ENCODE data around the gene NFAM1.

NFAM1 gene

DNA sequence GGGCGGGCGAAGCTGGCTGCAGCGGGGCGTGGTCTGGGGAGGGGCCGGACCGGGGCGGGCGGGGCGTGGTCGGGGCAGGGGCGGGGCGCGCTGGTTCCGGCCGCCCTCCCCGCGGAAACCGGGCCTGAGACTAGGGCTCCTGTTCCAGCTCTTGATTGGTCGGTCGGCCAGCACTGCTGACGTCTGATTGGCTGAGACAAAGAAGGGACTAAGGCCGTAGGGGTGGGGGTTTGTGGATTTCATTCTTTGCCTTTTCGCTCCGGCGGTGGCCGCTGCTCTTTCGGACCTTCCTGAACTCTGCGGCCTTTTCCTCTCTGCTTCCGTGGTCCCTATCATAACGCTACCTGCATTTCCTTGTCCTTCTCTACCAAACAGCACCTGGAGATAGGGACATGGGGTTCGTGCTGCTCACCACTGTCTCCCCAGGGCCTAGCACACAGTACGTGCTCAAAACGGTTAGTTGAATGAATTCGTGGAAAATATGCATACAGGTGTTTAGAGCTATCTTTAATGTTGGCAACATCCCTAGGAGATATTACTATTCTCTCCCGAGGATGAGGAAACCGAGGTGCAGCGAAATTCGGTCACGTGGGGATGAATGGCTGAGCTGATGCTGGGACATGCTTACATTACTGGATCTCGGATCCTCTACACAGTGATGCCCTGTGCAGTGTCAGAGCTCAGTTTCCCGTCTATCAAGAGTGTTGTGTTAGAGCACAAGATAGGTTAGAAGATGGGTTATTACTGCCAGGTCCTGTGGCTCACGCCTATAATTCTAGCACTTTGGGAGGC, 62.8 kb downstream of the NFAM1 start:
- no peak overlapping the region for H3K27ac ChIP-seq (ENCODE audit: insufficient read depth, low read depth, low read length, poor library complexity, severe bottlenecking)
- peaks cover 41% of the 10 kb centered on the region for H3K4me1 ChIP-seq (ENCODE audit: control insufficient read depth, insufficient read depth, low read length)
- peaks cover 34% of the 10 kb centered on the region for H3K27me3 ChIP-seq (ENCODE audit: control insufficient read depth, insufficient read depth, low read length, poor library complexity, severe bottlenecking)
- H3K4me3 ChIP-seq (ENCODE audit: insufficient read depth, low read depth, low read length), result peak overlapping the region; percentile 70
- WGBS, 2 experiments, result 12 to 13% methylated on average over 42 of the region's 42 CpGs
- no peaks in the 10 kb centered on the region for H3K9me3 ChIP-seq (ENCODE audit: control insufficient read depth, low read length)
- no peaks in the 10 kb centered on the region for H3K36me3 ChIP-seq (ENCODE audit: control insufficient read depth, insufficient read depth, low read length)

DNA sequence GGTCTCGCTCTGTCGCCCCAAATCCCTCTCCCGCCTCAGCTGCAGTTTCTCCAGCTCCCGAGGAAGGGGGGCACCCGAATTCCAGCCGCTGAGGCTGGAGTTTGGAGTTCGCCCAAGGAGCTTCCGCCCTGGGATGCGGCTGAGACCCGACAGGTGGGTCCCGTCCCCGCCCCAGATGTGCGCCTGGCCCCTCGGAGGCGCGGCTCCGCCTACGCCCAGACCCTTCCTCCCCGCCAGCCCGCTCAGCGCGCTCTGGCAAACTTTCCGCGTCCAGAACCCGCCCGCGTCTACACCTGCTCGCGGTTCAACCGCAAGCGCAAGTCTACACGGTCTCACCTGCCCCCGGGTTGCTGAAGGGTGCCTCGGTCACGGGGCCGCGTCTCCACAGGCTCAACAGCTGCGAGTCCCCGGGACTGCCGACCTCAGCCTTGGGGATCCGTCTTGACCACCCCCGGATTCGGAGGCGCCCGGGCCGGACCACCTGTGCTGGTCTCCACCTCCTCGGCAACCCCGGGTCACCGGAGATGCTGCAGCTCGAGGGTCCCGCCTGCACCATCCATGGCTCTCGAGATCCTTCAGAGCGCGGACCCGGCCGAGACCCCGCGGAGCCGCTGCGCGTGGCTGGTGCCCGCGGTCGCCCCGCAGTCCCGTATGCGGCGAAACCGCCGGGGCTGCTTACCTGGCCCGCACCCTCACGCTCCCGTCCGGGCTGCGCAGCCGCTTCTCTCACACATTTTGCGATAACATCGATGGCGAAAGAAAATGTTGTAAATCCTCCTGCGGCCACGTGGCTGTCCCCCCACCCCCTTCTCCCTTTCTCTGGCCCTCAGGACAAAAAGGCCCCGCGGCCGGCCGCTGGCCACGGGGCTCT, 63.6 kb downstream of the NFAM1 start:
- Histone ChIP-seq H3K27me3 (ENCODE audit: control insufficient read depth, insufficient read depth, low read length, poor library complexity, severe bottlenecking) (peaks cover 34% of the 10 kb centered on the region), H3K9me3 (ENCODE audit: control insufficient read depth, low read length) (no peaks in the 10 kb centered on the region), H3K27ac (ENCODE audit: insufficient read depth, low read depth, low read length, poor library complexity, severe bottlenecking) (no peak overlapping the region), H3K36me3 (ENCODE audit: control insufficient read depth, insufficient read depth, low read length) (no peaks in the 10 kb centered on the region), H3K4me3 (ENCODE audit: insufficient read depth, low read depth, low read length) (peak overlapping the region; percentile 70), H3K4me1 (ENCODE audit: control insufficient read depth, insufficient read depth, low read length) (peaks cover 48% of the 10 kb centered on the region)
- 0% methylated on average over 86 of the region's 86 CpGs for WGBS, 2 experiments

DNA sequence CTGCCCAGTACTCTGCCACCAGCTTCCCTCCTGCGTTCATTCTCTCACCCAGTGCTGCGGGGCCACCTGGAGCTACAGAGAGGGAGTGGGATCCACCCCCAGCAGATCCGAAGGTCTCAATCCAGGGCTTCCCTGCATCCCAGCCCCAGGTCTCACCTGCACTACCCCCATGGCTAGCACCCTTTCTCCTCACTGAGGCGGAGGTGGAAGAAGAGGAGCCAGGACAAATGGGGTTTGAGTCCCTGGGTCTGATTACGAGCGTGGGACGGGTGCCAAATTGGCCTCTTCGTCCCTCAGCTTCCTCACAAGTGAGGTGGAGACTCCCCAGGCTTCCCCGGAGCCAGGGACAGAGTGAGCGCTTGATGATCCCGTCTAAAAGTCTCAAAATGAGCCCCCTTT, 64.2 kb downstream of the NFAM1 start:
- Histone ChIP-seq H3K4me3 (ENCODE audit: insufficient read depth, low read depth, low read length) (peak overlapping the region; percentile 70), H3K9me3 (ENCODE audit: control insufficient read depth, low read length) (no peaks in the 10 kb centered on the region), H3K4me1 (ENCODE audit: control insufficient read depth, insufficient read depth, low read length) (peaks cover 48% of the 10 kb centered on the region), H3K27ac (ENCODE audit: insufficient read depth, low read depth, low read length, poor library complexity, severe bottlenecking) (no peak overlapping the region), H3K36me3 (ENCODE audit: control insufficient read depth, insufficient read depth, low read length) (no peaks in the 10 kb centered on the region), H3K27me3 (ENCODE audit: control insufficient read depth, insufficient read depth, low read length, poor library complexity, severe bottlenecking) (peaks cover 34% of the 10 kb centered on the region)
- 0 to 3% methylated on average over 11 of the region's 11 CpGs for WGBS, 2 experiments

DNA sequence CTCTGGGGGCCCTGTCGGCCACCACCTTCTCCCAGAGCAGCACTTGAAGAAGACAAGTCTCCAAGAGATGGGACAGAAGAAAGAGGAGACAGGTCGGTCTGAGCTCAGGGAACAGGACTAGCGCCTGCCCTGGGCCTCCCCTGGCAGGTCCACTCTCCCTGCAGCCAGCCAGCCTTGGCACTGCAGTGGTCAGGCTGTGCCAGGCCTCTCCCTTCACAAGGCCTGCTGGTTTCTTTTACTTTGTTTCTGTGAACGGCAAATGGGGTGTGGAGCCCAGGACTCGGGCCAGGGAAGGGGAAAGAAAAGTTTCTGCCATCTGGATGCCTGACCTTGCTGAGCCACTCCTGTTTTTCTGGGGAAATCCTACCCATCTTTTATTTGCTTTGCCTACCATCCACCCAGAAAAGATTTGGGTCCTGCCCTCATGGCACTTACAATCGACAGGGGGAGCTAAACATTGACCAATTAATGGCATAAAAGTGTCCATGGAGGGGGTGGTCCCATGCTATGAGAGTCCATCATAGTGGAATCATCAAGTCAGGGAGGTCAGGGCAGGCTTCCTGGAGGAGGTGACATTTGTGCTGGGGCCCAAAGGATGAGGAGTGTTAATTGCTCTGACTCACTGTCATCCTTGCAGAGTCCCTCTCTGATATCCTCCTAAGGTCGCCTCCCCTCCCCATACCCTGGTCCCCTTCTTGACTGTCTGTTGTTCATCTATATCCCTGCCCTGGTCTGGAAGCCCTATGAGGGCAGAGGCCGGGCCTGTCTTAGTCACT, 65.2 kb downstream of the NFAM1 start:
- Histone ChIP-seq H3K9me3 (ENCODE audit: control insufficient read depth, low read length) (no peaks in the 10 kb centered on the region), H3K36me3 (ENCODE audit: control insufficient read depth, insufficient read depth, low read length) (no peaks in the 10 kb centered on the region), H3K27me3 (ENCODE audit: control insufficient read depth, insufficient read depth, low read length, poor library complexity, severe bottlenecking) (peaks cover 34% of the 10 kb centered on the region), H3K4me3 (ENCODE audit: insufficient read depth, low read depth, low read length) (no peak overlapping the region), H3K27ac (ENCODE audit: insufficient read depth, low read depth, low read length, poor library complexity, severe bottlenecking) (no peak overlapping the region), H3K4me1 (ENCODE audit: control insufficient read depth, insufficient read depth, low read length) (peaks cover 48% of the 10 kb centered on the region)
- 73 to 78% methylated on average over 8 of the region's 8 CpGs for WGBS, 2 experiments

DNA sequence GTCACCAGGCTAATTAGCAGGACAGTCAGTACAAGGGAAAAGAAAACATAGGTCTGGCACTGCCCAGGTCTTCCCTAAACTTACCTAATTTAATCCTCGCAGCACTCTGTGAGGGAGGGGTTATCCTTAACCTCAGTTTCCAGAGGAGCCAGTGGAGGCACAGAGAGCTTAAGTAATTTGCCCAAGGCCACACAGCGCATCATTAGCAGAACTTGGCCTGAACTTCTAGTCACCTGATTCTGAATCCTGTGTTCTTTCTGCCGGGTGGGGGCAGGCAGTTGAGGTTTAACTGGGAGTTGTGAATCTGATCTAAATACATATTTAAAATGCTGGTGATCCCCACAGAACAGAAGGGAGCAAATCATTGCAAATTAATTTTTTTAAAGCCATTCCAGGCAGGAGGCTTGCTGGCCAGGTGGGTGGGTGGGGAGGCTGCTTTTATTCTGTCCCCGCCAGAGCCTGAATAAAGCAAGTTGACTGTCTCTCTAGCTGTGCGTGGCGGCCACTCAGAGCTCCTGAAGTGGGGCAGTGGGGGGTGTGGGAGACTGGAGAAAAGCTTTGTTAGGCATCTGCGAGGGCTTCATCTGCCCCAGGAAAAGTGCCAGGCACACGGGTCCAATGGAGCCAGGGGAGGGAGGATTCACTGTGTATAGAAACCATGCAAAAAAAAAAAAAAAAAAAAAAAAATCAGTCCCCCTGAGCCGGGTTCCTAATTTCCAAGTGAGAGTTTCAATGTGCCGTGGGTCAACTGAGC, 66.1 kb downstream of the NFAM1 start:
- 43 to 46% methylated on average over 10 of the region's 10 CpGs for WGBS, 2 experiments
- peak overlapping the region; percentile 86 for H3K27ac ChIP-seq (ENCODE audit: insufficient read depth, low read depth, low read length, poor library complexity, severe bottlenecking)

DNA sequence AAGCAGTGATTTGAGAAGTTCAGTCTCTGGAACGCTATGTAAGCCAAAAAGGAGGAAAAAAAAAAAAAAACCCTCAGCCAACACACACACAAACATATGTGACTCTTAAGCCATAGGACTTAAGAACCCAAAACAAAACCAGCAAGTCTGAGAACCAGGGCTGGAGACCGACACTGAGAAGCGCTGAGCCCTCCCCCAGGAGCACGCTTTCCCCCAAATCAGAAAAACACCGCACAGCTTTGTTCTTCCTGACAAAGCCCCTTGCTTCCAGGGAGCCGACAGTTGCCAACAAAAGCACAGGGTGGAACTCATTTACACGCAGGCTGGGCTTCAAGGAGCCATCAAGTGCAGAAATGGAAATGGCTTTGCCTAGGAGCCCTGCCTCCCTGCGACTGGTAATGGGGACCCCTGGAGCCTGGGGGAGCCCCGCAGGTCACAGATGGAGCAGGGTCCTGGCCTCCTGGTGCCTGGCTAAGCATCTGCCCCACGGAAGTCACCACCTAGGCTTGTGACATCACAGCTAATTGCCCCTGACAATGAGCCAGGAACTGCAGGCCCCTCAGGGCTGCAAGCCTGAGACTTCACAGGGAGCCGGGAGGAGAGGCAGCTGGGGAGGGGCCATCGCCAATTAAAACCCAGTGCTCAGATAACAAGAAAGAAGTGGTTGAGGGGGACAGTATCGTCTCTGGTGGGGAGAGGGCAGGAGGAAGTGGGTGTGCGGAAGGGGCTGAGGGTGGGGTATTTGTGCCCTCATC, 66.9 kb downstream of the NFAM1 start:
- peaks cover 38% of the 10 kb centered on the region for H3K4me1 ChIP-seq (ENCODE audit: control insufficient read depth, insufficient read depth, low read length)
- H3K27me3 ChIP-seq (ENCODE audit: control insufficient read depth, insufficient read depth, low read length, poor library complexity, severe bottlenecking), result peaks cover 34% of the 10 kb centered on the region
- peak overlapping the region; percentile 86 for H3K27ac ChIP-seq (ENCODE audit: insufficient read depth, low read depth, low read length, poor library complexity, severe bottlenecking)
- no peaks in the 10 kb centered on the region for H3K36me3 ChIP-seq (ENCODE audit: control insufficient read depth, insufficient read depth, low read length)
- no peaks in the 10 kb centered on the region for H3K9me3 ChIP-seq (ENCODE audit: control insufficient read depth, low read length)
- WGBS, 2 experiments, result 0 to 2% methylated on average over 12 to 13 of the region's 14 CpGs
- H3K4me3 ChIP-seq (ENCODE audit: insufficient read depth, low read depth, low read length), result peak overlapping the region; percentile 21

More for the DNA sequence above, 66.1 kb downstream of the NFAM1 start:
- H3K9me3 ChIP-seq (ENCODE audit: control insufficient read depth, low read length), result no peaks in the 10 kb centered on the region
- peaks cover 34% of the 10 kb centered on the region for H3K27me3 ChIP-seq (ENCODE audit: control insufficient read depth, insufficient read depth, low read length, poor library complexity, severe bottlenecking)
- peaks cover 45% of the 10 kb centered on the region for H3K4me1 ChIP-seq (ENCODE audit: control insufficient read depth, insufficient read depth, low read length)
- H3K4me3 ChIP-seq (ENCODE audit: insufficient read depth, low read depth, low read length), result no peak overlapping the region
- H3K36me3 ChIP-seq (ENCODE audit: control insufficient read depth, insufficient read depth, low read length), result no peaks in the 10 kb centered on the region

DNA sequence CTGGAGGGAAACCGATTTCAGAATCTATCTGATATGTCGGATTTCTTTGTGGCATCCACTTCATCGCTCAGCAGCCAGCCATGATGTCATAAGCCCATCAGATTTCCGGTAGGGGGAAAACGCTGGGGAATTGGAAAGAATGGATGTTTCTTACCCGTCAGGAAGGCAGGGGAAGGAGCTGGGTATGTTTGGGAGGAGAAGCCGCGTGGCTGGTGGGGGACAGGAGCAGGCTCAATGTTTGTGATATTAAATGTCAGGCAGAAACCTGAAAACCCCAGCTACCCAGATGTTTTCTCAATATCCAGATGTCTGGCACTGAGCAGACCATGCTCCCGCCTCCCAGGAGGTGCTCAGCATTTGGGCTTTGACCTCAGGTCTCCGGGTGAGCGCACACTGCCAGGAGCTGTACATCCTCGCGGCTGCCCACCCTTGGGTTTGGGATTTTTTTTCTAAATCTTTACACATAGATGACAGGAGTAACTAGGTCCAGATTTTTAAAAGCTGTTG, 67.5 kb downstream of the NFAM1 start:
- Histone ChIP-seq H3K4me1 (ENCODE audit: control insufficient read depth, insufficient read depth, low read length) (peaks cover 38% of the 10 kb centered on the region), H3K27me3 (ENCODE audit: control insufficient read depth, insufficient read depth, low read length, poor library complexity, severe bottlenecking) (peaks cover 34% of the 10 kb centered on the region), H3K9me3 (ENCODE audit: control insufficient read depth, low read length) (no peaks in the 10 kb centered on the region), H3K36me3 (ENCODE audit: control insufficient read depth, insufficient read depth, low read length) (no peaks in the 10 kb centered on the region), H3K27ac (ENCODE audit: insufficient read depth, low read depth, low read length, poor library complexity, severe bottlenecking) (peak overlapping the region; percentile 86), H3K4me3 (ENCODE audit: insufficient read depth, low read depth, low read length) (peak overlapping the region; percentile 21)
- 26 to 27% methylated on average over 13 of the region's 13 CpGs for WGBS, 2 experiments

DNA sequence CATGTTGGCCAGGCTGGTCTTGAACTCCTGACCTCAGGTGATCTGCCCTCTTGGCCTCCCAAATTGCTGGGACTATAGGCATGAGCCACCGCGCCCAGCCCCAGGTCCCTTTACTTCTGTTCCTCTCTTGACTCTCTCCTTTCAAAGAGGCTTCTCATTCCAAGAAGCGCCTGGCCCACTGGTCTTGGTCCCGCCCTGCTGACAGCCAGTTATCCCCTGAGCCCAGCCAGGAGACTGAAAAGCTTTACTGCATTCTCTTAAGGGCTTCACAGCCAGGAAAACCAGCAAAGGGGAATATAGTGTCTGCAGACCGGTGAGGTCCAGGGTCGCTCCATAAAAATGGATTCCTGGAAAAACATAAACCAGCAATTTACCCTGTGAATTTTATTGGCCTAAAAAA, 68.3 kb downstream of the NFAM1 start:
- H3K9me3 ChIP-seq (ENCODE audit: control insufficient read depth, low read length), result no peaks in the 10 kb centered on the region
- peaks cover 38% of the 10 kb centered on the region for H3K4me1 ChIP-seq (ENCODE audit: control insufficient read depth, insufficient read depth, low read length)
- H3K36me3 ChIP-seq (ENCODE audit: control insufficient read depth, insufficient read depth, low read length), result no peaks in the 10 kb centered on the region
- no peak overlapping the region for H3K27ac ChIP-seq (ENCODE audit: insufficient read depth, low read depth, low read length, poor library complexity, severe bottlenecking)
- H3K4me3 ChIP-seq (ENCODE audit: insufficient read depth, low read depth, low read length), result no peak overlapping the region
- H3K27me3 ChIP-seq (ENCODE audit: control insufficient read depth, insufficient read depth, low read length, poor library complexity, severe bottlenecking), result peaks cover 32% of the 10 kb centered on the region
- 73 to 74% methylated on average over 6 of the region's 6 CpGs for WGBS, 2 experiments

DNA sequence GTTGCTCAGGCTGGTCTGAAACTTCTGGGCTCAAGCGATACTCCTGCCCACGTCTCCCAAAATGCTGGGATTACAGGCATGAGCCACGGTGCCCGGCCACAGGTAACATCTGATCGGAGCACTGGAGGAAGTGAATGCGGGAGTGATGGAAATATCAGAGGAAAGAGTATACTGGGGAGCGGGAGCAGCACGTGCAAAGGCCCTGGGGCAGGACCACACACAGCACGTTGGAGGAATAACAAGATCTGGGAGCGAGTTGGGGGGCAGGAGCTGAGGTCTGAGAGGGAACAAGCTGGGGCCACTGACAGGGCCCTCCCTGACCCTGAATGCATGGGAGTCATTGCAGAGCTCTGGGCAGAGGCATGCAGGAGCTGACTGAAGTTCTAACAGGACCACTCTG, 70.7 kb downstream of the NFAM1 start:
- H3K4me1 ChIP-seq (ENCODE audit: control insufficient read depth, insufficient read depth, low read length), result peaks cover 27% of the 10 kb centered on the region
- no peaks in the 10 kb centered on the region for H3K36me3 ChIP-seq (ENCODE audit: control insufficient read depth, insufficient read depth, low read length)
- no peak overlapping the region for H3K27ac ChIP-seq (ENCODE audit: insufficient read depth, low read depth, low read length, poor library complexity, severe bottlenecking)
- H3K4me3 ChIP-seq (ENCODE audit: insufficient read depth, low read depth, low read length), result no peak overlapping the region
- WGBS, 2 experiments, result 93 to 94% methylated on average over 10 of the region's 10 CpGs
- peaks cover 9% of the 10 kb centered on the region for H3K27me3 ChIP-seq (ENCODE audit: control insufficient read depth, insufficient read depth, low read length, poor library complexity, severe bottlenecking)
- H3K9me3 ChIP-seq (ENCODE audit: control insufficient read depth, low read length), result no peaks in the 10 kb centered on the region

All from ectodermal cell (in vitro differentiated cells).